ENCODE results near the gene KLK5. TPM values are rescaled to one million over a fixed set of nuclear protein-coding genes. Genes with fewer than 3 reads are reported as not detected.
A peak's percentile ranks its signal among the peaks of the same experiment; 100 is the strongest.
"Not testable (repeated sequence)": the region's sequence is repeated elsewhere in the genome, so short reads cannot be mapped to it uniquely, and the experiment has no call there.

KLK5 gene, protein sequence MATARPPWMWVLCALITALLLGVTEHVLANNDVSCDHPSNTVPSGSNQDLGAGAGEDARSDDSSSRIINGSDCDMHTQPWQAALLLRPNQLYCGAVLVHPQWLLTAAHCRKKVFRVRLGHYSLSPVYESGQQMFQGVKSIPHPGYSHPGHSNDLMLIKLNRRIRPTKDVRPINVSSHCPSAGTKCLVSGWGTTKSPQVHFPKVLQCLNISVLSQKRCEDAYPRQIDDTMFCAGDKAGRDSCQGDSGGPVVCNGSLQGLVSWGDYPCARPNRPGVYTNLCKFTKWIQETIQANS
- polyA plus RNA-seq = not detected

DNA sequence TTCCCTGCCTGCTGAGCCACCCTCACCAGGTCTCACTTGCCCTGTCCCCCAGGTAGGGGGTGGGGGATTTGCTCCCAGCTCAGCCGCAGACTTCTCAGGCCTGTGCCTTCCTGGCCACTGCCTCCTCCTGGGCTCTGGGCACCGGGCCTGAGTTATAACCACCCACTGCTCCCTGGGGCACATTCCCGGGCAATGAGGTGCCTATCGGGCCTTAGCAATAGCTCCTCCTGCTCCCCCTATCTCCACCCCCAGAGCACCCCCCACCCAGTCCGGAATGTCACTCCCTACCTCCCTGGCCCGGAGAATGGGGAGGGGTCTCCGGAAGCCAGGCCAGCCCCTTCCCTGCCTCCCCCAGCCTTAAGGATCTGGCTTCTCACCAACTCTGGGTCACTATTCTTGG is at the start of gene KLK5:
Gene KLK5, minus strand, starts transcription at position 129 of the 400 bp plus-strand sequence. CDS start 381 bp downstream, outside the sequence.
- Mint-ChIP-seq H3K27ac (no peak within 1 kb of the TSS), H3K27me3 (peaks cover 5% of the 10 kb centered on the region), H3K9me3 (peaks cover 0 to 6% (median 1%) of the 10 kb centered on the region in 3 donors), H3K36me3 (no peaks in the 10 kb centered on the region), H3K4me3 (no peak within 1 kb of the TSS), H3K4me1 (no peaks in the 10 kb centered on the region)

DNA sequence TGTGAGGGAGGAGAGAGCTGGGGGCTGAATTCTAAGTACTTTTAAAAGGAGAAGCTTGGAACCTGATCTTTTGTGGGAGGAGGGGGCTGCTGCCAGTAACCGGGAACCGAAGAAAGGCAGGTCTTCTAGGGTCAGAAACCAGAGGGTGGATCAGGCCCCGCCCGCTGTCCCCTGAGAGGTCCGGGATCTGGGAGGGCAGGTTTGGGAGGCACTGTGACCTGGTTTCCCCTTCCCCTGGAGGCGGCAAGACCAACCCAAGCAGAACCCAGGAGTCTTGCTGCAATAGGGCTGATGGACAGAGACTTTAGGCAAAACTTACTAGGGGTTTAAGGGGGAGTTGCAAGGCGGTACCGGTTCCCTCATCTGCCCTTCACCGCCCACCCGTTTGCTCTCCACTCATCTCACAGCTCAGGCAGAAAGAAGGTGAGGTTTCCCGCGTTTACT is 49.3 kb upstream of the KLK5 start:
- peaks cover 14% of the 10 kb centered on the region for H3K27me3 Mint-ChIP-seq
- H3K27ac Mint-ChIP-seq = no peak overlapping the region
- H3K4me3 Mint-ChIP-seq = no peak overlapping the region
- H3K9me3 Mint-ChIP-seq = peaks cover 0 to 1% (median 0%) of the 10 kb centered on the region in 3 donors
- H3K36me3 Mint-ChIP-seq = no peaks in the 10 kb centered on the region
- peaks cover 0 to 1% (median 0%) of the 10 kb centered on the region in 3 donors for H3K4me1 Mint-ChIP-seq

DNA sequence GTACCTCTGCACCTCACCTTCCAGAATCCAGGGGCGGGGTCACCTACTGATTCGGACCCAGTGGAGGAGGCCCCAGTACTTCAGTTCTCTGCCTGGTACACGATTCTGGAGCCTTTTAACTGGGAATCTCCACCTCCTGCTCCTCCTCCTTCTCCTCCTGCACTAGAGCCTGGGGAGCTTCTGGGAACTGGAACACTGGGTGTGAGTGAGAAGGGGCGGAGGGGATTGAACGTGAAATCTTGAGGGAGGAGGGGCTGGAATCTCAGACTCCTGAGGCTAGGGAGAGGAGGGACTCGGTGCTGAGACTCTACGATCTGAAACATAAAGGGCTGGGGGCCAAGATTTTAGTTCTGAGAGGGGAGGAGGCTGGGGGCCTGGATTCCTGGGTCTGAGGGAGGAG is 48.7 kb upstream of the KLK5 start, which contains the start of gene KLK8:
Gene KLK8, minus strand, starts transcription at position 90 of the 400 bp plus-strand sequence. CDS start 437 bp downstream, outside the sequence.
- H3K27me3 Mint-ChIP-seq = peaks cover 14% of the 10 kb centered on the region
- H3K4me1 Mint-ChIP-seq = peaks cover 0 to 1% (median 0%) of the 10 kb centered on the region in 3 donors
- H3K4me3 Mint-ChIP-seq = peak within 1 kb of the TSS in 1 of 4 donors; percentile 49
- no peaks in the 10 kb centered on the region for H3K36me3 Mint-ChIP-seq
- no peak within 1 kb of the TSS for H3K27ac Mint-ChIP-seq
- peaks cover 0 to 1% (median 0%) of the 10 kb centered on the region in 3 donors for H3K9me3 Mint-ChIP-seq

DNA sequence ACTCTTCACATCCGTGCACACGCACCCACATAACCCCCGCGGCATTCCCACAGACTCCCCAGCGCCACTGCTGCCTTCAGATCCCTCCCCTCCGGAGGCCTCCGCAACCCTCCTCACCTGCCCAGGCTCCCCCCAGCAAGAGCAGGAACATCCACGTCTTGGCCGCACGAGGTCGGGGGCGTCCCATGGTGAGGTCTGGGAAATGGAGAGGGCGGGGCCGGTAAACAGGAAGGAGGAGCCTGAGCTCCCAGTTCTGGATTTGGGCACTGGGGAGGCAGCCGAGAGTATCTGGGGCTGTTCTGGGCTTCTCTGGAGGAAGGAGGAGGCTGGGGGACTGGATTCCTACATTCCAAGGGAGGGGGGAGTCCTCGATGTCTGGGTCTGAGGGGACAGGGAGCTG is 48.1 kb upstream of the KLK5 start:
- H3K36me3 Mint-ChIP-seq = no peaks in the 10 kb centered on the region
- H3K9me3 Mint-ChIP-seq = peaks cover 0 to 1% (median 0%) of the 10 kb centered on the region in 3 donors
- peaks cover 0 to 1% (median 0%) of the 10 kb centered on the region in 3 donors for H3K4me1 Mint-ChIP-seq
- H3K4me3 Mint-ChIP-seq = peak overlapping the region in 1 of 4 donors; percentile 49
- H3K27ac Mint-ChIP-seq = no peak overlapping the region
- peaks cover 14% of the 10 kb centered on the region for H3K27me3 Mint-ChIP-seq

DNA sequence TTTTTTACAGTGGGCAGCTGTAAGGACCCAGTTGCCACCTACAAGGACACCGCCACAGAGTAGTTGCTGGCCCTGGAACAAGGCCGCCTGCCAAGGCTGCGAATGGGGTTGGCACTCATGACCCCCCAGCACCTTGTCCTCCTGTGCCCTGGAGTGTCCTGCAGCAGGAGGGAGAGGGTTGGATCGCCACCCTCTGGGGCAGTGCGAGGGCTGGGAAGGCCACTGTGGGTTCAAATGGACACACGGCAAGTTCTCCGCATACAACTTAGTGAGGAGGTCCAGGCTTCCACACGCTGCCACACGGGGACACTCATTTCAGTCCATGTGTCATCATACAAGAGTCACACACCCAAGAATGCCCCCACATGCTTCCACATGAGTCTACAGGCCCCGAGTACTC is 47.6 kb upstream of the KLK5 start:
- no peaks in the 10 kb centered on the region for H3K36me3 Mint-ChIP-seq
- H3K27ac Mint-ChIP-seq = no peak overlapping the region
- H3K4me1 Mint-ChIP-seq = peaks cover 0 to 1% (median 0%) of the 10 kb centered on the region in 3 donors
- peaks cover 14% of the 10 kb centered on the region for H3K27me3 Mint-ChIP-seq
- peaks cover 0 to 1% (median 0%) of the 10 kb centered on the region in 3 donors for H3K9me3 Mint-ChIP-seq
- H3K4me3 Mint-ChIP-seq = no peak overlapping the region

DNA sequence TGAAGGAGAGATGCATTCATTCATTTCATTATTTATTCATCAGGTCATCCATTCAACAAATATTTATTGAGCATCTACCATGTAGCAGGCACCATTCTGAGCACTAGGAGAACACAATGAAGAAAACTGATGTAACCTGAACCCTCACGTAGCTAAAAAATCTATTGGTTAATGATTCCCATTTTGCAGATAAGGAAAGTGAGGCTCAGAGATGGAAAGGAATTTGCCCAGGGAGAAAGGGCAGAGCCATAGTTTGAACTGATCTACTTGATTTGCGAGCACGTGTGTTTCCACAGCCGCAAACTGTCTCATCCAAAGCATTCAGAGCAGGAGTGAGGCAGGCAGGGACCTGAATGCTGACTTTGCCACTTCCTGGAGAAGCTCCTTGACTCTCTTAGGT is 45.8 kb upstream of the KLK5 start:
- Mint-ChIP-seq H3K9me3 (peaks cover 0 to 4% (median 0%) of the 10 kb centered on the region in 3 donors), H3K27me3 (peaks cover 12% of the 10 kb centered on the region), H3K36me3 (peaks cover 2% of the 10 kb centered on the region), H3K4me3 (no peak overlapping the region), H3K27ac (no peak overlapping the region), H3K4me1 (peaks cover 0 to 1% (median 0%) of the 10 kb centered on the region in 3 donors)

DNA sequence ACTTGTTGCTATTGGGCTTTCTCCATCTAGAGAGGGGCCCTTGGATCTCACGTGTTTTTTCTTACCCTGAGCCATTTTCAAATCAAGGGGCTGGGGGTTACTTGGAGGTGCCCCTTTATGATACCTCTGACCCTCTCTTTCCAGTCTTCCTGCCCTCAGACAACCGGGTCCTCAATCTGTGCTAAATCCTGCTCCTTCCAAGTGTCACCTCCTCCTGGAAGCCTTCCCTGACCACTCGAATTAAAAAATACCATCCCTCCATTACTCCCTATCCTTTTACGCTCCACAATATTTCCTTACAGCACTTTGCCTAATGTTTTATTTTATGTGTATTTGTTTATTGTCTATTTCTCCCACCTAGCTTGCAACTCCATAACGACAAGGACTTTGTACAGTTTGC is 45.2 kb upstream of the KLK5 start:
- peaks cover 0 to 1% (median 0%) of the 10 kb centered on the region in 3 donors for H3K4me1 Mint-ChIP-seq
- peaks cover 0 to 4% (median 0%) of the 10 kb centered on the region in 3 donors for H3K9me3 Mint-ChIP-seq
- H3K36me3 Mint-ChIP-seq = peaks cover 2% of the 10 kb centered on the region
- H3K4me3 Mint-ChIP-seq = no peak overlapping the region
- peaks cover 12% of the 10 kb centered on the region for H3K27me3 Mint-ChIP-seq
- H3K27ac Mint-ChIP-seq = no peak overlapping the region

DNA sequence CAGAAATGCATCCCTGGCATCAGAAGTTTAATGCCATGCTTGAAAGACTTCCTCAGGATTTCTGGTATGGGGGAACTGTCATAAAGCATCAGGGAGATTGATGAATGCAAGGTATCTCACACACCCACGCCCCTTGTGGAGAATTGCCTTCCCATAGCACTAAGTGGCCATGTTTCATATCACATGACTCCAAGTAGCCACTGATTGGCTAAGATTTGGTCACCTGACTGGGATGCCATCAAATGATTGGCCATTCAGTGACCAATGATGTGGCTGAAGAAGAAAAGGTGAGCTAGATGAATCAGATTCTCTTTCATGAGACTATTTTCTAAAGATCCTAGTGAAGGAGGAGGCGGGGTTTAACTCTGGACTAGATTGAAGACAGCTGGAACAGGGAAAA is 41.3 kb upstream of the KLK5 start:
- Mint-ChIP-seq H3K27me3 (peaks cover 22% of the 10 kb centered on the region), H3K36me3 (peaks cover 5% of the 10 kb centered on the region), H3K9me3 (peaks cover 0 to 4% (median 2%) of the 10 kb centered on the region in 3 donors), H3K4me3 (no peak overlapping the region), H3K4me1 (no peaks in the 10 kb centered on the region), H3K27ac (no peak overlapping the region)

DNA sequence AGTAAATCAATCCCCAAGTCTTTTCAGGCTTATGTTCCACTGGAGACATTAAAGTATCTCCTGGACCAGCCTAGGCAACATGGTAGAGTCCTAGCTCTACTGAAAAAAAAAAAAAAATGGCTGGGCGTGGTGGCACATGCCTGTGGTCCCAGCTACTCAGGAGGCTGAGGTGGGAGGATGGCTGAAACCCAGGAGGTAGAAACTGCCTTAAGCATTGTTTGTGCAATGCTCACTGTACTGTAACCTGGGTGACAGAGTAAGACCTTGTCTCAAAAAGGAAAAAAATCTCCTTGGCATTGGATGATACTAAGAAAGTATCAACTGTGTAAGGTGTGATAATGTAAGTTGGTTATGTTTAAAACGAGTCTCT is 39.8 kb upstream of the KLK5 start:
- Mint-ChIP-seq H3K4me1 (no peaks in the 10 kb centered on the region), H3K9me3 (peaks cover 0 to 6% (median 2%) of the 10 kb centered on the region in 3 donors), H3K27ac (no peak overlapping the region), H3K27me3 (peaks cover 14% of the 10 kb centered on the region), H3K4me3 (no peak overlapping the region), H3K36me3 (peaks cover 5% of the 10 kb centered on the region)

DNA sequence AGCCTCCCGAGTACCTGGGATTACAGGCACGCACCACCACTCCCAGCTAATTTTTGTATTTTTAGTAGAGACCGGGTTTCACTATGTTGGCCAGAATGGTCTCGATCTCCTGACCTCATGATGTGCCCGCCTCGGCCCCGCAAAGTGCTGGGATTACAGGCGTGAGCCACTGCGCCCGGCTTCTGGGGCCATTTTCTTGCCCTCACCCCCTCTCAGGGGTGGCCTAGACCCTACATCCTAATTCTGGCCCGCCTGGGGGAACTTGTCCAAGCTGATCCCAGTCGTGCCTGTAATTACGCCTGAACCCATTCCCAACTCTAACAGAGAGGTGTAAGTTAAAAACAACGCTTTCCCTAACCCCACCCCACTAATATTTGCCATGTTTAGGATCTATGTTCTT is 31.6 kb upstream of the KLK5 start:
- not testable (repeated sequence) for H3K9me3 Mint-ChIP-seq, H3K4me1 Mint-ChIP-seq, H3K27ac Mint-ChIP-seq, H3K36me3 Mint-ChIP-seq, H3K4me3 Mint-ChIP-seq
- peaks cover 18% of the 10 kb centered on the region for H3K27me3 Mint-ChIP-seq

DNA sequence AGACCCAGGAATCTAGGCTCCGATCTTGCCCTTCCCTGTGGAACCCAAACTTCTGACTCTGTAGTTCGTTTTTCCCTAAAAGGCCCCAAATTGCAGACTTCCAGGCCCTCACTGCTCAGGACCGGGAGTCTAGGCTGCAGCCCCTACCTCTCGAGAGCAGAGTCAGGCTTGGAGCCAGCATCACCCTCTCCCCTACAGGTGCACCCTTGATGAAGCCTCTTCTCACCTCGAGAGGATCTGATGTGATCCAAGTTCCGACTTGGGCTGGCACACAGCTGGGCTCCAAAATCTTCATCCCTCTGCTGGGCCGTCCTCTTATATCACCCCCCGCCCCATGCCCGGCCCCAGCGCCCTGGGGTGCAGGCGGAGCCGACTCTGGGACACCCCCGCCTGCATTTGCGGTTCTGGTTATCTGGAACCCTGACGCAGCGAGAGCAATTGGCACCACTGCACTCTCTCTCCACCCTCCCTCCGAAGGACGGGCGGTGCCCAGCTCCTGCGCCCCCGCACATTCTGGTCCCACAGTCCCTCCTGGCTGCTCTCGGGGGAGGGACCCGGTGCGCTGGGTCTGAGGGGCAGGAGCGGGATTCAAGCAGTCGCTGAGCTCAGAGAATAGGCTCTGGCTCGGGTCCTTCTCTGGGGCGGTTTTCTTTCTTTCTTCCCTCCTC is 30.9 kb upstream of the KLK5 start, which contains the start of gene KLK7:
Gene KLK7, minus strand, starts transcription at position 293 of the 668 bp plus-strand sequence. CDS start 1,518 bp downstream, outside the sequence.
- Mint-ChIP-seq H3K36me3 (no peaks in the 10 kb centered on the region), H3K27me3 (peaks cover 18% of the 10 kb centered on the region), H3K4me1 (no peaks in the 10 kb centered on the region), H3K9me3 (peaks cover 1 to 5% (median 2%) of the 10 kb centered on the region in 3 donors), H3K4me3 (no peak within 1 kb of the TSS), H3K27ac (no peak within 1 kb of the TSS)

DNA sequence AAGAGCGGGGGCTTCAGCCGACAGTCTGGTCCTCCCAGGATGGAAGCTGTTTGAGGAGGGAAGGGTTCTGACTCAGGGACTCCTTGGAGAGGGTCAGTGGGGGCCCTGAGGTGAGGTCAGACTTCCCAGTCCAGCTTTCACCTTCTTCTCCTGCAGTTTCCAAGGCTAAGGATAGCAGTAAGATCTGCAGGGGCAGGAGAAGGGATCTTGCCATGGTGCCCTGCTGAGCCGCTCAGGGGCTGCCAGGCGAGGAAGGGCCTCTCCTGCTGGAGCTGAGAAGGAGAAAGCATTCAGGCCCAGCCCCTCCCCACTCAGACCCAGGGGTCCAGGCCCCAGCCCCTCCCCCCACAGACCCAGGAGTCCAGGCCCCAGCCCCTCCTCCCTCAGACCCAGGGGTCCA is 29.3 kb upstream of the KLK5 start:
- H3K4me1 Mint-ChIP-seq = no peaks in the 10 kb centered on the region
- no peak overlapping the region for H3K4me3 Mint-ChIP-seq
- peaks cover 20% of the 10 kb centered on the region for H3K27me3 Mint-ChIP-seq
- H3K27ac Mint-ChIP-seq = no peak overlapping the region
- no peaks in the 10 kb centered on the region for H3K36me3 Mint-ChIP-seq
- peaks cover 0 to 5% (median 1%) of the 10 kb centered on the region in 3 donors for H3K9me3 Mint-ChIP-seq

DNA sequence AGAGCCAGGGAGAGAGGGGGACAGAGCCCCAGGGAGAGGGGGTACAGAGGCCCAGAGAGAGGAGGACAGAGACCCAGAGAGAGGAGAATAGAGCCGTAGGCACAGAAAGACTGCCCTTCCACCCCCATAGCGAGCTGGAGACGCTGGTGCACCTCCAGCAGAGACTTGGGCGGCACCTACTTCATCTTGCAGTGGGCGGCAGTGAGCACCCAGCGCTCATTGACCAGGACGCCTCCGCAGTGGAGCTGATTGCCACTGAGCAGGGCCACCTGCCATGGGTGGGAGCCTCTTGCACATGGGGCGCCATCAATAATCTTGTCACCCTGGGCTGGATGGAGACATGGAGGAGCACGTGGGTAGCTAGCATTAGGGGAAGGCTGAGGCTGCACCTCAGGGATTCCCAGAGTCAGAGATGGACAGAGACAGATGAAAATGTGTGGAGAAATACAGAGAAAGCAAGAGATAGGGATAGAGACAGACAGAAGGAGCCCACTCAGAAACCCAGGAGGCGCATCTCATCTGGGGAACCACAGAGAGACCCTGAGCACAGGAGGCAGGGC is 28.8 kb upstream of the KLK5 start:
- Mint-ChIP-seq H3K4me3 (no peak overlapping the region), H3K4me1 (no peaks in the 10 kb centered on the region), H3K27me3 (peaks cover 22% of the 10 kb centered on the region), H3K27ac (no peak overlapping the region), H3K9me3 (peaks cover 0 to 5% (median 1%) of the 10 kb centered on the region in 3 donors), H3K36me3 (no peaks in the 10 kb centered on the region)

DNA sequence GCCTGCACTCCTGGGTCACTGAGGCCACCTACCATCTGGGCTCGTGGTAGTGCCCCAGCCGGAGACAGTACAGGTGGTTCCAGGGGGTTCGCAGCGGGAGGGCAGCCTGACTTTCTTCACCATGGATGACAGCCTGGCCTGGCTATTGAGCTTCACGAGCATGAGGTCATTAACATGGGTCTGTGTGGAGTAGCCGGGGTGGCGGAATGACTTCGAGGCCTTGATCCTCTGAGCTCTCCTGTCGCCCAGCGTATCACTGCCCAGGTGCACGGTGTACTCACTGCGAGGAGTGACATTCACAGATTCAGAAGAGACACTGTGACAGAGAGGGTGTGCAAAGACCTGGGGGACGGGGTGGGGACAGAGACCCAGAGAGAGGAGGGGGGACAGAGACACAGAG is 27.4 kb upstream of the KLK5 start:
- H3K9me3 Mint-ChIP-seq = peaks cover 0 to 4% (median 0%) of the 10 kb centered on the region in 3 donors
- H3K27ac Mint-ChIP-seq = no peak overlapping the region
- H3K36me3 Mint-ChIP-seq = no peaks in the 10 kb centered on the region
- H3K4me3 Mint-ChIP-seq = no peak overlapping the region
- peaks cover 0 to 2% (median 0%) of the 10 kb centered on the region in 3 donors for H3K4me1 Mint-ChIP-seq
- peaks cover 26% of the 10 kb centered on the region for H3K27me3 Mint-ChIP-seq

DNA sequence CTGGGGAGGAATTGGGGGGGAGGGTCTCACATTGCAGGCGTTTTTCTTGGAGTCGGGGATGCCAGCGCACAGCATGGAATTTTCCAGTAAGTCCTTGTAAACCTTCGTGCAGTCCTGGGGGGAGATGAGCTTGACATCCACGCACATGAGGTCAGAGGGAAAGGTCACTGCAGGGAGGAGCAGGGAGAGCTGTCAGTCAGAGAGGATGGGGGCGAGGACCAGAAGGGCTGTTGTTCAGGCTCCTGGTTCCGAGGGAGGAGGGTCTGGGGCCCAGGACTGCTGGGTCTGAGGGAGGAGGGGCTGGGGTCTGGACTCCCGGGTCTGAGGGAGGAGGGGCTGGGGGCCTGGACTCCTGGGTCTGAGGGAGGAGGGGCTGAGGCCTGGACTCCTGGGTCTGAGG is 26.9 kb upstream of the KLK5 start:
- H3K36me3 Mint-ChIP-seq = no peaks in the 10 kb centered on the region
- peaks cover 26% of the 10 kb centered on the region for H3K27me3 Mint-ChIP-seq
- no peak overlapping the region for H3K4me3 Mint-ChIP-seq
- no peak overlapping the region for H3K27ac Mint-ChIP-seq
- H3K9me3 Mint-ChIP-seq = no peaks in the 10 kb centered on the region
- peaks cover 0 to 2% (median 0%) of the 10 kb centered on the region in 3 donors for H3K4me1 Mint-ChIP-seq

Data from IgD-negative memory B cell (primary cell).